GM12878 (cell line): ENCODE measurements around the gene PRKCZ. TPM values are rescaled to one million over a fixed set of nuclear protein-coding genes. Genes with fewer than 3 reads are reported as not detected.

Experiments
- ATAC-seq: fragments of 200-7000 bp; cut with Tn5 transposase; 3 replicates; pipeline ENCODE4 v1.9.1; 2020; ENCODE audit warnings: mild to moderate bottlenecking, moderate library complexity
- BruUV-seq: library from RNA; stranded (reverse); fragments of 400-500 nt; replicated peaks from 2 replicates; lab custom pipeline; 2021; lab: Mats Ljungman, UMichigan
- CTCF ChIA-PET: fragments of 300-600 bp; sonication (Branson Sonifier 250); formaldehyde crosslinking; extraction: SDS; loops from one replicate; lab custom pipeline; 2021; ENCODE audit warnings: inconsistent platforms; lab: Yijun Ruan, JAX
- POLR2A ChIA-PET: fragments of 350-600 bp; formaldehyde crosslinking; extraction: SDS; loops from one replicate; lab custom pipeline; 2021; ENCODE audit warnings: inconsistent platforms; lab: Charles Lee
- RAD21 ChIA-PET: fragments of 300-600 bp; sonication (Branson Sonifier 250); formaldehyde crosslinking; loops from one replicate; lab custom pipeline; 2023; ENCODE audit warnings: antibody characterized with exemption; ENCODE audit not compliant: unreplicated experiment; lab: Charles Lee
- SMC1A ChIA-PET: fragments of 300-600 bp; sonication (Branson Sonifier 250); formaldehyde crosslinking; loops from one replicate; lab custom pipeline; 2023; ENCODE audit not compliant: unreplicated experiment, uncharacterized antibody; lab: Charles Lee
- DNase-seq: peaks from one replicate; pipeline ENCODE4 v3.0.0-alpha.2; 2011; ENCODE audit warnings: low read depth, low spot score
- FAIRE-seq: peaks from 3 replicates; lab custom pipeline; 2011; peaks lifted over from hg19 to GRCh38; lab: Jason Lieb, UNC
- H2AFZ ChIP-seq: 2 replicates; pipeline ENCODE4 v1.6.0; 2011; ENCODE audit warnings: low read depth, low read length, control low read depth; ENCODE audit not compliant: control insufficient read depth
- H3K27ac ChIP-seq: 2 replicates; pipeline ENCODE4 v1.5.1; 2011; ENCODE audit warnings: control low read depth; ENCODE audit not compliant: control insufficient read depth, insufficient read depth
- H3K27me3 ChIP-seq, 2 experiments: replicated peaks in 1 of 2; 2 replicates each; pipeline versions ENCODE4 v1.6.0 to v1.6.1; 2011; ENCODE audit warnings: low read length in 1 of 2; ENCODE audit not compliant: control insufficient read depth in 2 of 2, insufficient read depth in 2 of 2
- H3K36me3 ChIP-seq, 2 experiments: 2 replicates each; pipeline ENCODE4 v1.5.1; 2011; ENCODE audit warnings: low read length in 1 of 2; ENCODE audit not compliant: control insufficient read depth in 2 of 2, insufficient read depth in 2 of 2
- H3K4me1 ChIP-seq: 2 replicates; pipeline ENCODE4 v1.6.1; 2011; ENCODE audit warnings: mild to moderate bottlenecking, low read length, moderate library complexity, mixed read lengths; ENCODE audit not compliant: control insufficient read depth, insufficient read depth
- H3K4me2 ChIP-seq: 2 replicates; pipeline ENCODE4 v1.6.0; 2011; ENCODE audit warnings: control low read depth; ENCODE audit not compliant: control insufficient read depth, insufficient read depth
- H3K4me3 ChIP-seq: fragments of 200-600 bp; sonication (generic); 2 replicates; pipeline ENCODE4 v1.5.1; 2016
- H3K79me2 ChIP-seq: 2 replicates; pipeline ENCODE4 v1.6.0; 2011; ENCODE audit warnings: low read length; ENCODE audit not compliant: control insufficient read depth, insufficient read depth
- H3K9ac ChIP-seq: 2 replicates; pipeline ENCODE4 v1.8.0; 2011; ENCODE audit warnings: low read length, control low read depth, mixed read lengths; ENCODE audit not compliant: control insufficient read depth, insufficient read depth
- H3K9me3 ChIP-seq: replicated peaks from 3 replicates; pipeline ENCODE4 v1.5.1; 2011; ENCODE audit warnings: mild to moderate bottlenecking, low read length; ENCODE audit not compliant: control insufficient read depth, insufficient read depth
- H4K20me1 ChIP-seq: 2 replicates; pipeline ENCODE4 v1.6.0; 2011; ENCODE audit not compliant: control insufficient read depth, insufficient read depth
- EGR1 ChIP-seq, 2 experiments: IDR thresholded peaks; 1 replicate in 1 of 2; 2 replicates in 1 of 2; pipeline ENCODE4 v1.6.1; 2011 to 2012; ENCODE audit warnings: low read depth in 2 of 2, low read length in 2 of 2, borderline replicate concordance in 1 of 2, mild to moderate bottlenecking in 1 of 2, moderate library complexity in 1 of 2
- ETV6 ChIP-seq, 2 experiments: fragments of 450-650 bp in 1 of 2; IDR thresholded peaks in 1 of 2; conservative IDR thresholded peaks in 1 of 2; 2 replicates each; pipeline ENCODE4 v1.6.1; 2014; ENCODE audit warnings: antibody characterized with exemption in 1 of 2, borderline replicate concordance in 1 of 2, low read depth in 1 of 2, mild to moderate bottlenecking in 1 of 2, moderate library complexity in 1 of 2
- HDAC2 ChIP-seq: fragments of 200-600 bp; sonication (generic); IDR thresholded peaks from 2 replicates; pipeline ENCODE4 v1.6.1; 2017
- JUND ChIP-seq: IDR thresholded peaks from 2 replicates; pipeline ENCODE4 v1.6.1; 2012; ENCODE audit warnings: low read depth, mild to moderate bottlenecking, low read length, improper control_type of control experiment, moderate library complexity
- NRF1 ChIP-seq: conservative IDR thresholded peaks from 2 replicates; pipeline ENCODE4 v1.6.1; 2011; ENCODE audit warnings: mild to moderate bottlenecking, low read depth, low read length, improper control_type of control experiment
- RFX5 ChIP-seq: IDR thresholded peaks from 2 replicates; pipeline ENCODE4 v1.6.1; 2011; ENCODE audit warnings: low read depth, low read length, improper control_type of control experiment
- TCF12 ChIP-seq: IDR thresholded peaks from 2 replicates; pipeline ENCODE4 v1.6.1; 2011; ENCODE audit warnings: low read depth, mild to moderate bottlenecking, low read length
- WRNIP1 ChIP-seq: IDR thresholded peaks from 2 replicates; pipeline ENCODE4 v1.6.1; 2011; ENCODE audit warnings: low read depth, low read length, improper control_type of control experiment, borderline replicate concordance
- YBX1 ChIP-seq: fragments of 450-650 bp; IDR thresholded peaks from 2 replicates; pipeline ENCODE4 v1.6.1; 2016; ENCODE audit warnings: antibody characterized with exemption
- ZNF217 ChIP-seq: fragments of 450-650 bp; IDR thresholded peaks from 2 replicates; pipeline ENCODE4 v1.6.1; 2017; ENCODE audit warnings: antibody characterized with exemption, mild to moderate bottlenecking
- WGBS: methylation state at CpG from one replicate; pipeline ENCODE4 v1.1.6; 2016; ENCODE audit warnings: low lambda C conversion rate; ENCODE audit not compliant: insufficient replicate concordance, insufficient coverage; ENCODE audit errors: missing lambda C conversion rate; 5-methylcytosine and 5-hydroxymethylcytosine counted together
- in situ Hi-C: fragments of 300-500 bp; cut with MboI; formaldehyde crosslinking; loops from 9 replicates; pipeline ENCODE4 v1.14.3; 2018; ENCODE audit warnings: mixed read lengths
- intact Hi-C: fragments of 100-400 bp; cut with micrococcal nuclease; formaldehyde crosslinking; loops from one replicate; pipeline ENCODE4 v1.14.2; 2022; ENCODE audit not compliant: unreplicated experiment
- polyA plus RNA-seq, 11 experiments: library from polyadenylated mRNA; depleted of rRNA in 4 of 11; unstranded in 6 of 11; stranded (reverse) in 5 of 11; fragments of >200 nt; fragmentation: Nextera tagmentation in 4 of 11; fragmentation: Illumina TruSeq in 1 of 11; extraction: Ambion mirVana in 4 of 11; extraction: Trizol in 1 of 11; gene quantifications; 1 replicate in 1 of 11; 2 replicates in 10 of 11; pipeline versions ENCODE4 v1.2.1 to v1.2.3, GENCODE V29; 2011 to 2016; ENCODE audit warnings: inconsistent platforms in 2 of 11, missing spikeins in 2 of 11, low read depth in 1 of 11
- total RNA-seq, 4 experiments: library from RNA; depleted of rRNA in 3 of 4; stranded (reverse); fragments of >200 nt in 3 of 4; fragmentation: Illumina TruSeq in 1 of 4; extraction: Trizol in 1 of 4; gene quantifications; 2 replicates each; pipeline versions ENCODE4 v1.2.1 to v1.2.3, GENCODE V29; 2013 to 2021
- TF ChIP-seq, protein P1 (sequence below): IDR thresholded peaks from 2 replicates; pipeline ENCODE4 v1.6.1; 2012; ENCODE audit warnings: low read depth, low read length, improper control_type of control experiment
- TF ChIP-seq, protein P2 (sequence below): IDR thresholded peaks from 2 replicates; pipeline ENCODE4 v1.6.1; 2011; ENCODE audit warnings: borderline replicate concordance, low read depth, mild to moderate bottlenecking, moderate library complexity, mixed read lengths, low read length; ENCODE audit not compliant: insufficient read depth; ENCODE audit errors: extremely low read length

Gene PRKCZ
- total and polyA plus RNA-seq, 10 of the 15 experiments (the other 5 are each of a cell fraction or from before 2014, with no cell fraction given), result 0.05 to 1.9 (median 0.64) TPM; not detected in 1

DNA sequence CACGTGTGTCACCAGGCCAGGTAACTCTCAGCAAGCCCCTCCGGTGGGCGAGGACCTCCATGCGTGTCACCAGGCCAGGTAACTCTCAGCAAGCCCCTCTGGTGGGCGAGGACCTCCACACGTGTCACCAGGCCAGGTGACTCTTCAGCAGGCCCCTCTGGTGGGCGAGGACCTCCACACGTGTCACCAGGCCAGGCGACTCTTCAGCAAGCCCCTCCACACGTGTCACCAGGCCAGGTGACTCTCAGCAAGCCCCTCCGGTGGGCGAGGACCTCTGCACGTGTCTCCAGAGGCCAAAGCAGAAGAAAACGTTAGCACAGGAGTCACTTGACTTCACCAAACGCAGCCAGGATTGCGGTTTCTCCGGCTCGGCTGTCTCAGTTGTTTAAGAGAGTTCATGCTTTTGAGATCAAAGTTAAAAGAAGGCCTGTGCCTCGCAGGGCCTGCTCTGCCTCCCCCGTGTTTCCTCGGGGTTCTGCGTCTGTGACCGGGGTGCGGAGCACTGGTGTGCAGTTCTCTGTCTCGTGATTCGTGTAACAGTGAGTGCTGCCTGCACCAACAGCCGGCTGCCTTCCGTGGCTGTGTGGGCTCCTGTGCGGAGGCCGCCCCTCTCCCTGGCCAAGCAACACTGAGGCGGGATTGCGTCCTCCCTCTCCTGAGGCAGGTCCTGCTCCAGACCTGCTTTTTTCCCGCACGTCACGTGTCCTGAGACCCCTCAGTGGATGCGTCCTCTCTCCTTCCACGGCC lies 56.6 kb downstream of the PRKCZ start:
- Histone ChIP-seq H3K4me2 (no peak overlapping the region), H2AFZ (no peak overlapping the region), H4K20me1 (no peaks in the 10 kb centered on the region), H3K9me3 (no peaks in the 10 kb centered on the region), H3K27ac (no peak overlapping the region), H3K36me3 (no peaks in the 10 kb centered on the region), H3K9ac (no peak overlapping the region), H3K79me2 (no peaks in the 10 kb centered on the region), H3K4me1 (peaks cover 2% of the 10 kb centered on the region), H3K27me3 (no peaks in the 10 kb centered on the region), H3K4me3 (no peak overlapping the region)
- in situ Hi-C loops (loop anchor here (5.0 kb wide), 1 partner anchor 50 kb away; no protein-coding TSS in a partner anchor), intact Hi-C loops (no loop called here)
- no peak for ATAC-seq
- TF ChIP-seq TCF12, result no peak
- 73% methylated on average over 36 of the region's 37 CpGs for WGBS
- no peak for DNase-seq
- ChIA-PET POLR2A (no interaction called here), RAD21 (no interaction called here), CTCF (no interaction called here), SMC1A (no interaction called here)
- no peak for FAIRE-seq
- no TSS peak for BruUV-seq

DNA sequence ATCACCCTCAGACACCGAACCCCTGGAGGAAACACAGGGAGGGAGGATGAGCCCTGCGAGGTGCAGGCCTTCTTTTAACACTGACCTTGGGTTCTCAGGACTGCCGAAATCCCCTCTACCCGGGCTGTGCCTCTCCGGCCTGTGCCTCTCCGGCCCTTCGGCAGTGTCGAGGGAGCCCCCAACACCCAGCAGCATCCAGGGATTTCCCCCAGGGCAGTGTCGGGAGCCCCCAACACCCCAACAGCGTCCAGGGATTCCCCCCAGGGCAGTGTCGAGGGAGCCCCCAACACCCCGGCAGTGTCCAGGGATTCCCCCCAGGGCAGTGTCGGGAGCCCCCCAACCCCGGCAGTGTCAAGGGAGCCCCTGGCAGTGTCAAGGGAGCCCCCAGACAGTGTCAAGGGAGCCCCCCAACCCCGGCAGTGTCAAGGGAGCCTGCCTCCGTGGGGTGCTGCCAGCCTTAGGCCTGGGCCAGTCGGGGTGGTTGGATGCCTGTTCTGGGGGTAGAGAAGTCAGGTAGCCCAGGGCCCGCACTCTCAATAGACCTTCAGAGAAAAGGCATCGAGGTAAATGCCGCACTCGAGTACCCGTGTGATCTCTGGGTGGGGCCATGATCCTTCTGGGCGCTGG lies 57.5 kb downstream of the PRKCZ start:
- Histone ChIP-seq H3K9me3 (no peaks in the 10 kb centered on the region), H3K4me2 (no peak overlapping the region), H3K4me1 (peaks cover 7% of the 10 kb centered on the region), H3K79me2 (no peaks in the 10 kb centered on the region), H3K27ac (no peak overlapping the region), H3K4me3 (no peak overlapping the region), H3K9ac (no peak overlapping the region), H2AFZ (no peak overlapping the region), H3K27me3 (no peaks in the 10 kb centered on the region), H3K36me3 (no peaks in the 10 kb centered on the region), H4K20me1 (no peaks in the 10 kb centered on the region)
- SMC1A ChIA-PET, result no interaction called here
- RAD21 ChIA-PET, result no interaction called here
- no peak for DNase-seq
- TF ChIP-seq, protein P1, sequence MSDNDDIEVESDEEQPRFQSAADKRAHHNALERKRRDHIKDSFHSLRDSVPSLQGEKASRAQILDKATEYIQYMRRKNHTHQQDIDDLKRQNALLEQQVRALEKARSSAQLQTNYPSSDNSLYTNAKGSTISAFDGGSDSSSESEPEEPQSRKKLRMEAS, result no peak
- no peak for TF ChIP-seq EGR1 (IDR thresholded peaks at IDR 0.05; ENCODE audit: borderline replicate concordance in 1 of 2, low read depth in 2 of 2, low read length in 2 of 2)
- TF ChIP-seq ZNF217, result no peak
- TF ChIP-seq RFX5, result no peak
- no peak for TF ChIP-seq WRNIP1
- TF ChIP-seq, protein P2, sequence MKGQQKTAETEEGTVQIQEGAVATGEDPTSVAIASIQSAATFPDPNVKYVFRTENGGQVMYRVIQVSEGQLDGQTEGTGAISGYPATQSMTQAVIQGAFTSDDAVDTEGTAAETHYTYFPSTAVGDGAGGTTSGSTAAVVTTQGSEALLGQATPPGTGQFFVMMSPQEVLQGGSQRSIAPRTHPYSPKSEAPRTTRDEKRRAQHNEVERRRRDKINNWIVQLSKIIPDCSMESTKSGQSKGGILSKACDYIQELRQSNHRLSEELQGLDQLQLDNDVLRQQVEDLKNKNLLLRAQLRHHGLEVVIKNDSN, result no peak
- no peak for TF ChIP-seq YBX1
- no peak for TF ChIP-seq ETV6 (conservative IDR thresholded peaks at IDR 0.05 in 1 of 2, IDR thresholded peaks at IDR 0.05 in 1 of 2; ENCODE audit: borderline replicate concordance in 1 of 2, low read depth in 1 of 2)
- no peak for TF ChIP-seq JUND
- no peak for TF ChIP-seq NRF1
- TF ChIP-seq HDAC2, result no peak
- no peak for FAIRE-seq
- intact Hi-C loops (no loop called here), in situ Hi-C loops (loop anchor here (5.0 kb wide), 1 partner anchor 50 kb away; no protein-coding TSS in a partner anchor)
- CTCF ChIA-PET, result no interaction called here
- no TSS peak for BruUV-seq
- POLR2A ChIA-PET, result no interaction called here
- ATAC-seq, result no peak
- WGBS, result 38% methylated on average over 23 of the region's 23 CpGs
